Right atrium auricular region (tissue), 2 donors: ENCODE data around the gene PRR36. TPM values are rescaled to one million over a fixed set of nuclear protein-coding genes. Genes with fewer than 3 reads are reported as not detected.
A peak's percentile ranks its signal among the peaks of the same experiment; 100 is the strongest.

ENCODE experiments used
- DNase-seq: peaks from one replicate; pipeline ENCODE4 v3.0.0-alpha.2; 2019; ENCODE audit warnings: low spot score
- H3K27ac ChIP-seq, 2 donors: fragments of 200-600 bp; sonication (generic); 1 replicate in 1 of 2; 2 replicates in 1 of 2; pipeline ENCODE4 v1.5.1; 2016 to 2019
- H3K27me3 ChIP-seq, 2 donors: fragments of 200-600 bp; sonication (generic); one replicate each; pipeline versions ENCODE4 v1.5.1 to v1.6.0; 2017 to 2019
- H3K36me3 ChIP-seq: fragments of 200-600 bp; sonication (generic); one replicate; pipeline ENCODE4 v1.5.1; 2016
- H3K4me1 ChIP-seq, 2 donors: fragments of 200-600 bp; sonication (generic); one replicate each; pipeline versions ENCODE4 v1.5.1 to v1.6.0; 2017 to 2019
- H3K4me3 ChIP-seq, 2 donors: fragments of 200-600 bp; sonication (generic); 1 replicate in 1 of 2; 2 replicates in 1 of 2; pipeline ENCODE4 v1.5.1; 2017 to 2019; ENCODE audit warnings: mild to moderate bottlenecking in 1 of 2, moderate library complexity in 1 of 2
- H3K9me3 ChIP-seq, 2 donors: fragments of 200-600 bp; sonication (generic); one replicate each; pipeline ENCODE4 v1.5.1; 2019
- total RNA-seq, 2 donors: library from RNA; depleted of rRNA; stranded (reverse); fragments of >200 nt; gene quantifications; one replicate each; pipeline ENCODE4 v1.1.0, GENCODE V29; 2016
- TF ChIP-seq, protein P1 (sequence below), 2 donors: fragments of 200-600 bp; sonication (generic); IDR thresholded peaks; one replicate each; pipeline ENCODE4 v1.5.1; 2019; ENCODE audit warnings: antibody characterized with exemption in 2 of 2

The PRR36 gene
- total RNA-seq, 2 donors from 2014 or later, result not detected

DNA sequence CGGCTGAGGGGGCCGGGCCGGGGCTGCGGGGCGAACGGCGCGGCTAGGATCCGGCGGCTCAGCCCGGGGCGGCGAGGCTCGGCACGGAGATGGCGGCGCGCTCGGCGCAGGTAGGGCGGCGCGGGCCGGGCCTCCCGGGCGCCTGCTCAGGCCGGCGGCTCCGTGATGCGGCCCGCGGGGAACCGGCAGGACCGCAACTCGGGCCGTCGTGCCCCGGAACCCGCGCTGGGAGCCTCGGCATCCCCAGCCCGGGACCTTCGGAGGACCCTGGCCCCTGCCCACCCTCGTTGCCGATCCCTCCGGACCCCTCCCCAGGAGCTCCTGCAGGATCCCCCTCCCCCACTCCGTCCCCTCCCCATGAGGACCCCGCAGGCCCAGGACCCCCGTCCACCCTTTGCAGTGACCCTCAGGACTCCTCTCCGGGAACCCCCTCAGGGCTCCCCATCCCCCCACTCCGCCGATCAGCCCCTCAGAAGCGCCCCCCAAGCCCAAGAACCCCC lies 43.9 kb downstream of the PRR36 start:
- Histone ChIP-seq H3K4me3 (peak overlapping the region; percentile 70 to 92), H3K36me3 (no peaks in the 10 kb centered on the region), H3K4me1 (peaks cover 0 to 40% of the 10 kb centered on the region in 2 donors), H3K27me3 (no peaks in the 10 kb centered on the region), H3K9me3 (no peaks in the 10 kb centered on the region), H3K27ac (peak overlapping the region in 1 of 2 donors; percentile 42)
- TF ChIP-seq, protein P1, sequence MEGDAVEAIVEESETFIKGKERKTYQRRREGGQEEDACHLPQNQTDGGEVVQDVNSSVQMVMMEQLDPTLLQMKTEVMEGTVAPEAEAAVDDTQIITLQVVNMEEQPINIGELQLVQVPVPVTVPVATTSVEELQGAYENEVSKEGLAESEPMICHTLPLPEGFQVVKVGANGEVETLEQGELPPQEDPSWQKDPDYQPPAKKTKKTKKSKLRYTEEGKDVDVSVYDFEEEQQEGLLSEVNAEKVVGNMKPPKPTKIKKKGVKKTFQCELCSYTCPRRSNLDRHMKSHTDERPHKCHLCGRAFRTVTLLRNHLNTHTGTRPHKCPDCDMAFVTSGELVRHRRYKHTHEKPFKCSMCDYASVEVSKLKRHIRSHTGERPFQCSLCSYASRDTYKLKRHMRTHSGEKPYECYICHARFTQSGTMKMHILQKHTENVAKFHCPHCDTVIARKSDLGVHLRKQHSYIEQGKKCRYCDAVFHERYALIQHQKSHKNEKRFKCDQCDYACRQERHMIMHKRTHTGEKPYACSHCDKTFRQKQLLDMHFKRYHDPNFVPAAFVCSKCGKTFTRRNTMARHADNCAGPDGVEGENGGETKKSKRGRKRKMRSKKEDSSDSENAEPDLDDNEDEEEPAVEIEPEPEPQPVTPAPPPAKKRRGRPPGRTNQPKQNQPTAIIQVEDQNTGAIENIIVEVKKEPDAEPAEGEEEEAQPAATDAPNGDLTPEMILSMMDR (IDR thresholded peaks at IDR 0.05), result no peak
- DNase-seq, result no peak

GRCh38 chr19:7829561-7830271 lies 44.5 kb downstream of the PRR36 start, which contains the start of gene EVI5L:
EVI5L (plus strand) TSS chr19:7830218; CDS start chr19:7846543, 16,325 bp downstream.
- Histone ChIP-seq H3K9me3 (no peaks in the 10 kb centered on the region), H3K27me3 (no peaks in the 10 kb centered on the region), H3K4me1 (peaks cover 0 to 40% of the 10 kb centered on the region in 2 donors), H3K36me3 (no peaks in the 10 kb centered on the region), H3K27ac (peak within 1 kb of the TSS; percentile 37 to 42), H3K4me3 (peak within 1 kb of the TSS; percentile 70 to 92)
- DNase-seq, result peak; percentile 99
- TF ChIP-seq, protein P1 (IDR thresholded peaks at IDR 0.05), result no peak

DNA sequence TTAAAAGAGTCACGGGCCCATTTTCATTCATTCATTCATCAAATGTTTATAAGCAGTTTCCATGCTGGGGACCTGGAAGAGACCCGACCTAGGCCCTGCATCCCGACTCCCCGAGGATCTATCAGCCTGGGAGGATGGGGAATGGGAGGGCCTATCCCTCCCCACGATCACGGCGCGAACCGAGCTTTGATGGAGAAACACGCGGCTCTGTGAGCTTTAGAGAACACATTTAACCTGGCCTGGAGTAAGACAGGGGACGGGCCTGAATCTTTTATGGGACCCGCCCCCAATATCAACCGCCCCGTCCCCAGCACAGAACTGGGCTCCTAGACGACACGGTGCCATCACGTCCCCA lies 45.0 kb downstream of the PRR36 start:
- Histone ChIP-seq H3K4me1 (peaks cover 0 to 40% of the 10 kb centered on the region in 2 donors), H3K27ac (no peak overlapping the region), H3K27me3 (no peaks in the 10 kb centered on the region), H3K36me3 (no peaks in the 10 kb centered on the region), H3K4me3 (peak overlapping the region; percentile 15 to 92), H3K9me3 (no peaks in the 10 kb centered on the region)
- TF ChIP-seq, protein P1 (IDR thresholded peaks at IDR 0.05), result no peak
- DNase-seq, result no peak

DNA sequence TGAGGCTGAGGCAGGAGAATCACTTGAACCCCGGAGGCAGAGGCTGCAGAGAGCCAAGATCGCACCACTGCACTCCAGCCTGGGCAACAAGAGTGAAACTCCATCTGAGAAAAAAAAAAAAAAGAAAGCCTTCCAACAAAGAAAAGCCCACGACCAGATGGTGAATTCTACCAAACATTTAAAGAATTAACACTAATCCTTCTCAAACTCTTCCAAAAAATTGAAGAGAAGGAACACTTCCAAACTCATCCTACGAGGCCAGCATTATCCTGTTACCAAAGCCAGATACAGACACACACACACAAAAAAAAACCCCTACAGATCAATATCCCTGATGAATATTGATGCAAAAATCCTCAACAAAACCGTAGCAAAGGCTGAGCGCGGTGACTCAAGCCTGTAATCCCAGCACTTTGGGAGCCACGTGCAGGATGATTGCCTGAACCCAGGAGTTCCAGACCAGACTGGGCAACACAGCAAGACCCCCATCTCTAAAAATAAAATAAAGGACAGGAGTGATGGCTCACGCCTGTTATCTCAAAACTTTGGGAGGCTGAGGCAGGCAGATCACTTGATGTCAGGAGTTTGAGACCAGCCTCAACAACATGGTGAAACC lies 50.4 kb downstream of the PRR36 start:
- Histone ChIP-seq H3K4me1 (no peaks in the 10 kb centered on the region), H3K27ac (no peak overlapping the region), H3K9me3 (peaks cover 0 to 5% of the 10 kb centered on the region in 2 donors), H3K4me3 (no peak overlapping the region), H3K27me3 (no peaks in the 10 kb centered on the region), H3K36me3 (no peaks in the 10 kb centered on the region)
- no peak for DNase-seq
- TF ChIP-seq, protein P1 (IDR thresholded peaks at IDR 0.05), result no peak

- Histone ChIP-seq H3K9me3 (peaks cover 0 to 13% of the 10 kb centered on the region in 2 donors), H3K27ac (no peak overlapping the region), H3K4me1 (no peaks in the 10 kb centered on the region), H3K27me3 (no peaks in the 10 kb centered on the region), H3K36me3 (no peaks in the 10 kb centered on the region), H3K4me3 (no peak overlapping the region)
- no peak for DNase-seq
- TF ChIP-seq, protein P1 (IDR thresholded peaks at IDR 0.05), result no peak
Measured at GRCh38 chr19:7822910-7823515, 51.2 kb downstream of the PRR36 start.
